ENCODE measurements around the gene MED26.
A peak's percentile ranks its signal among the peaks of the same experiment; 100 is the strongest.
"Not testable (repeated sequence)": the region's sequence is repeated elsewhere in the genome, so short reads cannot be mapped to it uniquely, and the experiment has no call there.

The MED26 gene

DNA sequence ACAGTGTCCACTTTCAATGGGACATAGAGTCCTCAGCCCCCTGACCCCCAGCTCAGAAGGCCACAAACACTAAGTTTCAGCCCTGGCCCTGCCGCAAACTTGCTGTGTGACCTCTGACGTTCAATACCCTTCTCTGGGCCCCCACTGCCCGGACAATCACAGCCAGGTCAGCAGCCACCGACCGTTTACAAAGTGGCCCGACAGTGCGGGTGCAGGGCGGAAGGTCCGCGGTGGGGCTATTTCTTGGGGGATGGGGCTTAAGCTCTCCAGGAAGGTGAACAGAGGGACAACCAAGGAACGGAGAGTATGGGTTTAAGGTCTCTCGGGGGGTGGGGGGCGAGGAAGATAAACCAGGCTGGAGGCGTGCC is 31.4 kb upstream of the MED26 start:
- H3K27me3 Mint-ChIP-seq, result peaks cover 39% of the 10 kb centered on the region
- H3K4me1 Mint-ChIP-seq, result peaks cover 57% of the 10 kb centered on the region
- peaks cover 35% of the 10 kb centered on the region for H3K36me3 Mint-ChIP-seq
- no peak for DNase-seq
- no peaks in the 10 kb centered on the region for H3K9me3 Mint-ChIP-seq
- CTCF ChIA-PET, result interaction anchor here (1.8 kb wide), 1 partner anchor 72 kb away, joined by 4 read pairs; no protein-coding TSS in a partner anchor
- peak overlapping the region; percentile 92 for H3K27ac Mint-ChIP-seq
- H3K4me3 Mint-ChIP-seq, result peak overlapping the region; percentile 90

DNA sequence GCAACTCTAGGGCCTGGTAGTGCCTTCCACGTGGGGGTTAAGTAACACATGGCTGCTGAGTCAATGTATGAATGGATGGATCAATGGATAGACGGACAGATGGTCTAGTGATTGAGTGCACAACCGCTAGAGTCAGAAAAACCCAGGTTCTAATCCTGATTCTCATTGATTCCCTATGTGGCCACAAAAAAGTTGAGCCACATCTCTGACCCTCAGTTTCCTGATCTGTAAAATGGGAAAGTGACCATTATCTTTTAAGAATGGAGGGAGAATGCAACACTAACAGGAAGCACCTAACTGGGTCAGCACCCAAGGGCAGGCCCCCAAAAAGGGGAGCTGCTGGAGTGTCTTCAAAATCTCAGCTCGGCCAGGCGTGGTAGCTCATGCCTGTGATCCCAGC is 29.4 kb upstream of the MED26 start:
- H3K27me3 Mint-ChIP-seq, result peaks cover 19% of the 10 kb centered on the region
- no peak for DNase-seq
- H3K4me3 Mint-ChIP-seq, result peak overlapping the region; percentile 19
- H3K4me1 Mint-ChIP-seq, result peaks cover 44% of the 10 kb centered on the region
- no peaks in the 10 kb centered on the region for H3K9me3 Mint-ChIP-seq
- CTCF ChIA-PET, result no interaction called here
- peaks cover 54% of the 10 kb centered on the region for H3K36me3 Mint-ChIP-seq
- peak overlapping the region; percentile 21 for H3K27ac Mint-ChIP-seq

DNA sequence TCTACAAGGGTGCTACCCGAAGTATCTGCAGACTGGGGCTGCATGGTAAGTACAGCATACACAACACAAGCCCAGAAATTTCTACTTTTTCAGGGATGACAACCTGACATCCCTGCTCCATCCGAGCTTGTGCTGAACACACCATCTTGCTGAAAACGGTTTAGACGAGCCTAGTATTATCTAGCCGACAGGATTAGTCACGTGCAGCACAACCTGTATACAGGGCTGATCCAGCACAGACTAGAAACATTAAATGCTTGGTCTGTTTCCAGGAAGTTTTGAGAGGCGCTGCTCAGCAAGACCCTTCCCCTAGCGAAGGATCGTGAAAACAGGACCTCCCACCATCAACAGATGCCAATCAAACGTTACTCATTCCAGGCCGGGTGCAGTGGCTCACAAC is 27.7 kb upstream of the MED26 start:
- CTCF ChIA-PET, result no interaction called here
- H3K27me3 Mint-ChIP-seq, result peaks cover 7% of the 10 kb centered on the region
- peaks cover 70% of the 10 kb centered on the region for H3K36me3 Mint-ChIP-seq
- H3K4me1 Mint-ChIP-seq, result peaks cover 36% of the 10 kb centered on the region
- H3K27ac Mint-ChIP-seq, result no peak overlapping the region
- DNase-seq, result no peak
- no peak overlapping the region for H3K4me3 Mint-ChIP-seq
- H3K9me3 Mint-ChIP-seq, result no peaks in the 10 kb centered on the region

DNA sequence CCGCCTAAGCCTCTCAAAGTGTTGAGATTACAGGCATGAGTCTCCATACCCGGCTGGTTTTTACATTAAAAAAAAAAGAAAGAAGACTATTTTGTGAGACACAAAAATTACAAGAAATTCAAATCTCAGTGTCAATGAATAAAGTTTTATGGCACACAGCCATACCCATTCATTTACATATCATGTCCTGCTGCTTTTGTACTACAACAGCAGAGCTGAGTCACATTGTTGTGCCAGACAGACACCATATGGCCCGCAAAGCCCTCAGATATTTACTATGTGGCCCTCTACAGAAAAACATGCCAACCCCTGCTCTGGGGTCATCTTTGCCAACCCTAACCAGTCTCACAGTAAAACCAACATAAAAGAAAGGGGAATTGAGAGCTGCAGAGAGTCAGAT is 26.6 kb upstream of the MED26 start:
- no peak for DNase-seq
- Mint-ChIP-seq H3K4me3 (no peak overlapping the region), H3K9me3 (no peaks in the 10 kb centered on the region), H3K4me1 (peaks cover 41% of the 10 kb centered on the region), H3K27me3 (no peaks in the 10 kb centered on the region), H3K27ac (no peak overlapping the region), H3K36me3 (peaks cover 77% of the 10 kb centered on the region)
- CTCF ChIA-PET, result no interaction called here

DNA sequence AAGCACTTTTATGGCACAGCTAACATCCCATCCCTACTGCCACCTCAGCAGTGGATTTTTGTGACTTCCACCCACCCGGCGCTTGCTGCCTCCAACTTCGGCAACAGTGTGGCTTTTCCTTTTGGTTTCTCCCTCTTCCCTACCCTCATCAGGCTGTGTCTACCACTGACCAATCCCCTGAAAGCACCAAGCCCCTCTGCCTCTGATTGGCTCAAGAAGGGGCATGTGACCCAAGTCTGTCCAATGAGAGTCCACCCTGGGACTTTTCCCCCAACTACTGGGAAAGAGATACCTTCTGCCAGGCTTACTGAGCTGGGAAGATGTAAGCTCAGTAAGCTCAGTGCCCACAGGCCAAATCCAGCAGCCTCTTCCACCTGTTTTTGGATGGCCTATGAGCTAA is 26.1 kb upstream of the MED26 start:
- peaks cover 41% of the 10 kb centered on the region for H3K4me1 Mint-ChIP-seq
- H3K27me3 Mint-ChIP-seq, result no peaks in the 10 kb centered on the region
- H3K4me3 Mint-ChIP-seq, result no peak overlapping the region
- CTCF ChIA-PET, result no interaction called here
- no peak overlapping the region for H3K27ac Mint-ChIP-seq
- H3K36me3 Mint-ChIP-seq, result peaks cover 78% of the 10 kb centered on the region
- no peak for DNase-seq
- H3K9me3 Mint-ChIP-seq, result no peaks in the 10 kb centered on the region

DNA sequence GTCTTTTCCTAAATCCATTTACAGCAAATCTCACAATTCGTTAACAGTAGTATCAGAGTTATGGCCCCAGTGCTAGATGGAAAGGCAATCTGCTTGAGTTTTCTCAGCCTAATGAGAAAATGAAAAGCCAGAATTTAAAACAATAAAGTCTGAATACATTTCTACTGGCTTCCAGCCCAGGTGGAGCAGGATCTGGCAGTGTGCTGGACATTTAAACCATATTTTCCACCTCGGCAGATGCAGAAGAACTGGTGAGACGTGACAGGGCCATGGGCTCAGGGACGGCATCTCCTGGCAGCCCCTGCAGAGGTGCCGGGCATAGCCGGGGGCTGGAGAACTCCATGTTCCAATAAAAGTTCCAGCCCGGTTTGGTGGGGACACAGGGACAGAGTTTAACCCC is 24.9 kb upstream of the MED26 start:
- DNase-seq, result no peak
- H3K4me1 Mint-ChIP-seq, result peaks cover 31% of the 10 kb centered on the region
- H3K27ac Mint-ChIP-seq, result no peak overlapping the region
- no peaks in the 10 kb centered on the region for H3K9me3 Mint-ChIP-seq
- no peak overlapping the region for H3K4me3 Mint-ChIP-seq
- CTCF ChIA-PET, result no interaction called here
- H3K36me3 Mint-ChIP-seq, result peaks cover 79% of the 10 kb centered on the region
- no peaks in the 10 kb centered on the region for H3K27me3 Mint-ChIP-seq

DNA sequence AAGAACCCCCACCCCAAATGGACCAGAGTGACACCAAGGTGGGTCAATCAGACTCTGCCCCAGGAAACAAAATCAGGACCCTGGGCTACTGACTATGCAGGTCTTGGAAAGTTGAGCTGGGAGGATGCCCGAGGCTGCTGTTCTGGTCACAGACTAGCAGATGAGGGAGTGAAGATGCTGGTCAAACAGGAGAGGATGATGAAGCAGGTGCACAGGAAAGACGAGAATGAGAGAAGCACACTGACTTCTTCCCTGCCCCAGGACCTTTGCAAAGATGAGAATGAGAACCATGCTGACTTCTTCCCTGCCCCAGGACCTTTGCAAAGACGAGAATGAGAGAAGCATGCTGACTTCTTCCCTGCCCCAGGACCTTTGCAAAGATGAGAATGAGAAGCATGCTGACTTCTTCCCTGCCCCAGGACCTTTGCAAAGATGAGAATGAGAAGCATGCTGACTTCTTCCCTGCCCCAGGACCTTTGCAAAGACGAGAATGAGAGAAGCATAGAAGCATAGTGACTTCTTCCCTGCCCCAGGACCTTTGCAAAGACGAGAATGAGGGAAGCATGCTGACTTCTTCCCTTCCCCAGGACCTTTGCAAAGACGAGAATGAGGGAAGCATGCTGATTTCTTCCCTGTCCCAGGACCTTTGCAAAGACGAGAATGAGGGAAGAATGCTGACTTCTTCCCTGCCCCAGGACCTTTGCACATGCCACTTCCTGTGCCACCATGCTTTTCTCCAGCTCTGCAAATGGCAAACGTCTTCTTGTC is 23.6 kb upstream of the MED26 start:
- peak overlapping the region; percentile 53 for H3K27ac Mint-ChIP-seq

DNA sequence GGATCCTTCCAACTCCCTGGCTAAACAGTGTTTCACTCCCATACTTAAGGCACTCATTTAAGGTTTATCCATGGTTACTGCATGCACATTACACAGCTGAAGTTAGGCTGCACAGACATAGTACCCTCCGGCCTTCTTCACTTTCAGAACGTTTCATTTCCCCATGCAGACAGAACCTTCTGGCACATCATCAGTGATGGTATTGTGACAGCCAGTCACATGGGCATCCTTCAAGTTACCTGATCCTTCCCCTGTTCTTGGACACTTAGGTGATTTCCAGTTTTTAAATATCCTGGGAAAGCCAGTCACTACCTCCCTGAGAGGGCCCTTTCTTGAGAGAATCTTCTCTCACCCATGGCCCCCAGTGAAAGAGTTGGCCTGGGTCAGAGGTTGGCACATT is 22.8 kb upstream of the MED26 start:
- Mint-ChIP-seq H3K9me3 (no peaks in the 10 kb centered on the region), H3K4me3 (no peak overlapping the region), H3K27me3 (no peaks in the 10 kb centered on the region), H3K4me1 (peaks cover 19% of the 10 kb centered on the region), H3K27ac (peak overlapping the region; percentile 53), H3K36me3 (peaks cover 74% of the 10 kb centered on the region)
- DNase-seq, result no peak
- CTCF ChIA-PET, result no interaction called here

More for the DNA sequence above, 23.6 kb upstream of the MED26 start:
- H3K4me1 Mint-ChIP-seq, result peaks cover 24% of the 10 kb centered on the region
- CTCF ChIA-PET, H3K9me3 Mint-ChIP-seq, DNase-seq, H3K27me3 Mint-ChIP-seq, H3K4me3 Mint-ChIP-seq: not testable (repeated sequence)
- peaks cover 78% of the 10 kb centered on the region for H3K36me3 Mint-ChIP-seq

DNA sequence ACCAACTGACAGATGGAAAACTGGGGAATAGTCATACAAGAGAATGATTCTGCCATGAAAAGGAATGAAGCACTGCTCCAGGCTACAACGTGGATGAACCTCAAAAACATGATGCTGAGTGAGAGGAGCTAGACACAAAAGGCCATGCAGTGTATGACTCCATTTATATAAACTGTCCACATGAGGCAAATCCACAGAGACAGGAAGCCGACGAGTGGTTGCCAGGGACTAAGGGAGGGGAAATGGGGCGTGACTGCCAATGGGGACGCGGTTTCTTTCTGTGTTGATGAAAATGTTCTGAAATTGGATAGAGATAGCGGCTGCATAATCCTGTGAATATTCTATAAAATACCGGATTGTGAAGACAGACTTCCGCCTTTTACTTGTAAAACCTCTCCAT is 21.7 kb upstream of the MED26 start:
- Mint-ChIP-seq H3K27me3 (no peaks in the 10 kb centered on the region), H3K4me1 (peaks cover 19% of the 10 kb centered on the region), H3K9me3 (no peaks in the 10 kb centered on the region), H3K4me3 (no peak overlapping the region), H3K27ac (no peak overlapping the region), H3K36me3 (peaks cover 73% of the 10 kb centered on the region)
- CTCF ChIA-PET, result interaction anchor here (0.6 kb wide), 1 partner anchor 210 kb away, joined by 3 read pairs; no protein-coding TSS in a partner anchor
- DNase-seq, result no peak

DNA sequence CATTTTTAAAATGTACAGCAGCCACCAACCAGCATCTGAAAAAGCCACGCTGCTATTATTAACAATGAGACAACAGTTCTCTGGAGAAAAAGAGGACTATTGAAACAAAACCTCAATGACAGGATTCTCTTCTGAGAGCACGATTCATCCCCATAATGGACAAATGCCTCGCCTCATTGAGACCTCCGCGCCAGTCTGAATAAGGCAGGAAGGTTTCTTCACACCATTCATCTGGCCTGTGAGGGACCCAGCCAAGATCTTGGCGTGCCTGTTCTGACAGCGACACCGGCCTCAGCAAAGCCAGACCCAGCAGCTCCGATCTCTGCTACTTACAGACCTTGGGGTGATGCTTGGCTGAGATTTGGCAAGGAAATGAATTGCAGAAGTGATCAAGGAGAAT is 17.1 kb upstream of the MED26 start:
- H3K36me3 Mint-ChIP-seq, result peaks cover 51% of the 10 kb centered on the region
- no peaks in the 10 kb centered on the region for H3K27me3 Mint-ChIP-seq
- DNase-seq, result no peak
- H3K4me3 Mint-ChIP-seq, result no peak overlapping the region
- peaks cover 13% of the 10 kb centered on the region for H3K4me1 Mint-ChIP-seq
- CTCF ChIA-PET, result no interaction called here
- no peak overlapping the region for H3K27ac Mint-ChIP-seq
- no peaks in the 10 kb centered on the region for H3K9me3 Mint-ChIP-seq

DNA sequence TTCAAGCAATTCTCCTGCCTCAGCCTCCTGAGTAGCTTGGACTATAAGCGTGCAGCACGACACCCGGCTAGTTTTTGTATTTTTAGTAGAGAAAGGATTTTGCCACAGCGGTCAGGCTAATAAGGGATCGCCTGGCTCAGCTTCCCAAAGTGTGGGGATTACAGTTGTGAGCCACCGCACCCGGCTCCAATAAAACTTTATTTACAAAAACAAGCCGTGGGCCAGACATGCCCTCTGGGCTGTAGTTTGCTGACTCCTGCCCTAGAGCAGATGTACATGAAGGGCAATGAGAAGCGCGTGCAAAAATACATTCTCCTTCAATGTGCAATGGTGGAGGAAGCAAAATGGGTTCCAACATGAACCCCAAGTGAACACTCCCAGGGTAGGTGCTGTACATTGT is 13.7 kb upstream of the MED26 start:
- Mint-ChIP-seq H3K27ac (no peak overlapping the region), H3K27me3 (no peaks in the 10 kb centered on the region), H3K36me3 (peaks cover 50% of the 10 kb centered on the region), H3K4me3 (no peak overlapping the region), H3K4me1 (peaks cover 19% of the 10 kb centered on the region), H3K9me3 (no peaks in the 10 kb centered on the region)
- no peak for DNase-seq
- CTCF ChIA-PET, result no interaction called here

DNA sequence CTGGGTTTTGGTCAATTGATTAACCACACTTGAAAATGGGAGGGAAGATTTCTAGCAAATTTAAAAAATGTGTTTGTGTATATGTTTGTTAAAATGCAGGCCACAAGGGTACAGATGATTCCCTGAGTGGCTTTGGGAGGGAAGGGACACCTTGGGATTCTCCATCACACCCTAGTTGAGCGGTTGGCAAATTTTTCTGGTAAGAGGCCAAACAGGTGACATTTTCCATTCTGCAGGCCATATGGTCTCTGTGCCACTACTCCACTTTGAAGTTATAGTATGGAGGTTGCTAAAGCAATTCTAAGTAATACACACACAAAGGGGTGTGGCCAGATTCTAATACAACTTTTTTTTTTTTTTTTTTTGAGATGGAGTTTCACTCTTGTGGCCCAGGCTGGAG is 12.9 kb upstream of the MED26 start:
- Mint-ChIP-seq H3K27me3 (no peaks in the 10 kb centered on the region), H3K36me3 (peaks cover 47% of the 10 kb centered on the region), H3K4me1 (peaks cover 19% of the 10 kb centered on the region), H3K27ac (no peak overlapping the region), H3K4me3 (no peak overlapping the region), H3K9me3 (no peaks in the 10 kb centered on the region)
- no peak for DNase-seq
- CTCF ChIA-PET, result interaction anchor here (0.6 kb wide), 1 partner anchor 73 kb away, joined by 3 read pairs; no protein-coding TSS in a partner anchor

DNA sequence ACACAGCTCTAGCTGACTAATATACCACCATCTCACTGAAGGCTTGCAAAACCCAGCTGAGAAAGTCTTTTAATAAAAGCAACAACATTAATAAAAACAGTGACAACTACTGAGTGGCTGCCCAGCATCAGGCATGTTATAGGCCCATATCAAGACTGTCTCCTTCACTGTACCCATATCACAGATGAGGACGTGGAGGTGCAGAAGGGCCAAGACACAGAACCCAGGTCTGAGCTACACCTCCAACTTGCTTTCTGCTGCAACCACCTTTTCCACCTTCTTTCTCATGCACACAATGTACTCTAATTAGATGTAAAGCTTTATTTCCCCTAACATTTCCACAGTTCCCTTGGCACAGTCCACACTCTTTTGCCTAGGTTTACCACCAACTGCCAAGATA is 10.7 kb upstream of the MED26 start:
- H3K27ac Mint-ChIP-seq, result no peak overlapping the region

DNA sequence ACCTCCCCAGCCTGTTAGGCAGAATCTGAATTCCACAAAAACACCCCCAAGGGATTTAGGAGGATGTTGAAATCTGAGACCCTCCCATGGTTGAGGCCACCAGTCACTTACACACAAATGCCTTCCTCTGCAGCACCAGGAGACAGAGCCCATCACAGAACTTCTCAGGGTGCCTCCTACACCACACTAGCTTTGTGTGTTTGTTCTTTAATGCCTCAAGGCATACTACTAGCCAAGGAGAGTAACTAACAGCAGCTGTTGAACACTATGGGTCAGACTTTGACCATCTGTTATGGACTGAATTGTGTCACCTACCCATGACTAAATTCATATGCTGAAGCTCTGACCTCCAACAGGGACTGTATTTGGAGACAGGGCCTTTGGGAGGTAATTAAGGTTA is 9.5 kb upstream of the MED26 start:
- H3K27ac Mint-ChIP-seq, result peak overlapping the region; percentile 11
- CTCF ChIA-PET, result interaction anchor here (1.1 to 1.2 kb wide), 2 partner anchors 55 to 109 kb away, joined by 3 read pairs; no protein-coding TSS in a partner anchor
- H3K9me3 Mint-ChIP-seq, result no peaks in the 10 kb centered on the region
- peaks cover 13% of the 10 kb centered on the region for H3K4me1 Mint-ChIP-seq
- no peak overlapping the region for H3K4me3 Mint-ChIP-seq
- no peak for DNase-seq
- H3K27me3 Mint-ChIP-seq, result no peaks in the 10 kb centered on the region
- peaks cover 45% of the 10 kb centered on the region for H3K36me3 Mint-ChIP-seq

More for the DNA sequence above, 10.7 kb upstream of the MED26 start:
- CTCF ChIA-PET, result interaction anchor here (1.2 kb wide), 1 partner anchor 110 kb away, joined by 3 read pairs; no protein-coding TSS in a partner anchor
- H3K36me3 Mint-ChIP-seq, result peaks cover 47% of the 10 kb centered on the region
- H3K9me3 Mint-ChIP-seq, result no peaks in the 10 kb centered on the region
- no peaks in the 10 kb centered on the region for H3K27me3 Mint-ChIP-seq
- no peak for DNase-seq
- peaks cover 14% of the 10 kb centered on the region for H3K4me1 Mint-ChIP-seq
- H3K4me3 Mint-ChIP-seq, result no peak overlapping the region

DNA sequence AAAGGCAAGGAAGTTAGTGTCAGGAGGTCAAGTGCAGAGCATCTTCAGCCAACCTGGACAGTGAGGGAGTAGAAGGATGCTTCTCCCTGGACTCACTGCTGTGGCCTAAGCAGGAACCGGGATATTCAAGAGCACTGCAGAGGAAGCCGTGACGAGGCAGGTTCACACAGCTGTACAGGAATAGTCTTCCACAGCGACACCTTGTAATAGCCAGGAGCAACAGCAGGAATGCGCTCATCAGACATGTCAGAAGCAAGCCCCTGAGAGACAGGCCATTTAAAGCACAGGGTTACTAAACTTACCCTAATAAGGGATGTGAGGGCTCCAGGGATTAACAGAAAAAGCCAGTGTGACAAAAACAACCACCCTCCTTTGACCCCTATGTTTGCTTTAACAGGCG is 3.5 kb upstream of the MED26 start:
- CTCF ChIA-PET, result no interaction called here
- Mint-ChIP-seq H3K36me3 (peaks cover 41% of the 10 kb centered on the region), H3K4me3 (no peak overlapping the region), H3K27me3 (peaks cover 4% of the 10 kb centered on the region), H3K27ac (peak overlapping the region; percentile 79), H3K4me1 (peaks cover 30% of the 10 kb centered on the region), H3K9me3 (no peaks in the 10 kb centered on the region)
- DNase-seq, result no peak

All from activated naive CD4-positive, alpha-beta T cell treated with anti-CD3 and anti-CD28 coated beads, Interleukin-2, amount 10 ng/mL, durations not matched to agents 7 days and 5 days (primary cell).